Memory B cell (primary cell): ENCODE results near the gene SRP68.

Source experiments
- ATAC-seq: fragments of 150-1000 bp; cut with Tn5 transposase; 2 replicates; pipeline ENCODE4 v1.10.0; 2021; ENCODE audit warnings: low read depth, mild to moderate bottlenecking, moderate library complexity
- DNase-seq, 2 donors: peaks; one replicate each; pipeline ENCODE4 v3.0.0; 2022; ENCODE audit warnings: low spot score in 2 of 2
- H3K27ac Mint-ChIP-seq: one replicate; pipeline ENCODE4 v1.8.0; 2022; ENCODE audit warnings: mild to moderate bottlenecking, moderate library complexity, mixed read lengths
- H3K27me3 Mint-ChIP-seq: one replicate; pipeline ENCODE4 v1.8.0; 2022; ENCODE audit warnings: mixed read lengths
- H3K36me3 Mint-ChIP-seq: one replicate; pipeline ENCODE4 v1.8.0; 2022; ENCODE audit warnings: mild to moderate bottlenecking, mixed read lengths
- H3K4me1 Mint-ChIP-seq: one replicate; pipeline ENCODE4 v1.8.0; 2022; ENCODE audit warnings: mixed read lengths
- H3K4me3 Mint-ChIP-seq: one replicate; pipeline ENCODE4 v1.8.0; 2022; ENCODE audit warnings: mild to moderate bottlenecking, moderate library complexity, mixed read lengths
- H3K9me3 Mint-ChIP-seq: one replicate; pipeline ENCODE4 v1.8.0; 2022; ENCODE audit warnings: mixed read lengths

The SRP68 gene

GRCh38 chr17:76097716-76098295, 25.5 kb upstream of the SRP68 start:
- Mint-ChIP-seq H3K4me1 (peaks cover 7% of the 10 kb centered on the region), H3K4me3 (no peak overlapping the region), H3K9me3 (no peaks in the 10 kb centered on the region), H3K27me3 (no peaks in the 10 kb centered on the region), H3K27ac (no peak overlapping the region), H3K36me3 (peaks cover 28% of the 10 kb centered on the region)
- ATAC-seq (no peak), DNase-seq (no peak)

DNA sequence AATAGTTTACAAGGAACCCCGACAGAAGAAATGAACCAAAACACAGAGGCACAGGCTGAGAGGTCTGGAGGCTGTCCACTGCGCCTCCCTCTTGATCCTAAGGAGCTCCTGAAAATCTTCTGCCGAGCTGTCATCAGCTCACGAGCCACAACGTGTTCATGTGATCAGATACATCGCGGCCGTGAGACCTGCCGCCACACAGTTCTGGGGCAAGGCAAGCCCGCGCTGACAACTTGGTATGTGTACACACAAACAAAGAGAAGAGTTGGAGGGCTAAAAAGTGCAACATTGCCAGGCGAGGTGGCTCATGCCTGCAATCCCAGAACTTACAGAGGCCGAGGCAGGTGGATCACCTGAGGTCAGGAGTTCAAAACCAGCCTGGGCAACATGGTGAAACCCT, 23.6 kb upstream of the SRP68 start:
- Mint-ChIP-seq H3K9me3 (no peaks in the 10 kb centered on the region), H3K4me3 (no peak overlapping the region), H3K27ac (no peak overlapping the region), H3K36me3 (peaks cover 29% of the 10 kb centered on the region), H3K4me1 (peaks cover 5% of the 10 kb centered on the region), H3K27me3 (no peaks in the 10 kb centered on the region)
- ATAC-seq (no peak), DNase-seq (no peak)

GRCh38 chr17:76094046-76094445, 21.7 kb upstream of the SRP68 start:
- no peak for DNase-seq
- H3K27me3 Mint-ChIP-seq, result no peaks in the 10 kb centered on the region
- peaks cover 3% of the 10 kb centered on the region for H3K4me1 Mint-ChIP-seq
- H3K9me3 Mint-ChIP-seq, result no peaks in the 10 kb centered on the region
- ATAC-seq, result no peak
- H3K36me3 Mint-ChIP-seq, result peaks cover 26% of the 10 kb centered on the region
- no peak overlapping the region for H3K27ac Mint-ChIP-seq
- no peak overlapping the region for H3K4me3 Mint-ChIP-seq

GRCh38 chr17:76092526-76093413, 20.5 kb upstream of the SRP68 start:
- Mint-ChIP-seq H3K4me3 (no peak overlapping the region), H3K27me3 (no peaks in the 10 kb centered on the region), H3K36me3 (peaks cover 27% of the 10 kb centered on the region), H3K27ac (no peak overlapping the region), H3K9me3 (no peaks in the 10 kb centered on the region), H3K4me1 (peaks cover 3% of the 10 kb centered on the region)
- no peak for ATAC-seq
- DNase-seq, result no peak

- H3K4me3 Mint-ChIP-seq, result no peak overlapping the region
- no peaks in the 10 kb centered on the region for H3K27me3 Mint-ChIP-seq
- no peak for DNase-seq
- peaks cover 3% of the 10 kb centered on the region for H3K4me1 Mint-ChIP-seq
- no peak for ATAC-seq
- H3K9me3 Mint-ChIP-seq, result no peaks in the 10 kb centered on the region
- H3K27ac Mint-ChIP-seq, result no peak overlapping the region
- H3K36me3 Mint-ChIP-seq, result peaks cover 26% of the 10 kb centered on the region
These were observed 19.4 kb upstream of the SRP68 start for GRCh38 chr17:76091526-76092286.

DNA sequence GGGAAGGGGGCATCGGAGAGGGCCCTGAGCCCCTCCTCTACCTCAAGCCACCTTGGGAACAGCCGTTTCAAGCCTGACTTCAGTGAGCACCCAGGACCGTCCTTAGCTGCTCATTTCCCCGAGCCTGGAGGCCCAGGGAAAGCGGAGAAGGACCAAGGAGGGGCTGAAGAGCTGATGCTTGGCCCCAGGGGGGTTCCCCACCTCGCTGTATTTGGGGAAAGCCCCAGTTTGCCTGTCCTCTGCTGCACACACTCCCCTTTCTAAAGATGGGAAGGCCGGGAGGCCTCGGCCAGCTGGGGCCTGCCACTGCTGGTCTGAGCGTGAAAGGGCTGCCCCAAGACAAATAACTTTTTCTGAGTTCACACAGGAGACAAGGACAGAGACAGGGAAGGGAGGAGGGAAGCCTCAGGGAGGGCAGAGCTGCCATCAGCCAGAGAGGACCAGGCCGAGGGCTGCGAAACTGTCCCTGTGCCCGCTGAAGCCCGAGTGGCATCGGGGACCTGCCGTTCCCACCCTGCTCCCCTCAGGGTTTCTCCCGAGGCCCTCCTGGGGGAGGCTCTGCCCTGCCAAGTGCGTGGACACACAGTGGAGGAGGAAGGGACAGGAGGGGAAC, 18.3 kb upstream of the SRP68 start:
- peaks cover 26% of the 10 kb centered on the region for H3K36me3 Mint-ChIP-seq
- H3K27me3 Mint-ChIP-seq, result no peaks in the 10 kb centered on the region
- H3K4me3 Mint-ChIP-seq, result no peak overlapping the region
- no peaks in the 10 kb centered on the region for H3K9me3 Mint-ChIP-seq
- peaks cover 3% of the 10 kb centered on the region for H3K4me1 Mint-ChIP-seq
- H3K27ac Mint-ChIP-seq, result no peak overlapping the region
- no peak for DNase-seq
- no peak for ATAC-seq

DNA sequence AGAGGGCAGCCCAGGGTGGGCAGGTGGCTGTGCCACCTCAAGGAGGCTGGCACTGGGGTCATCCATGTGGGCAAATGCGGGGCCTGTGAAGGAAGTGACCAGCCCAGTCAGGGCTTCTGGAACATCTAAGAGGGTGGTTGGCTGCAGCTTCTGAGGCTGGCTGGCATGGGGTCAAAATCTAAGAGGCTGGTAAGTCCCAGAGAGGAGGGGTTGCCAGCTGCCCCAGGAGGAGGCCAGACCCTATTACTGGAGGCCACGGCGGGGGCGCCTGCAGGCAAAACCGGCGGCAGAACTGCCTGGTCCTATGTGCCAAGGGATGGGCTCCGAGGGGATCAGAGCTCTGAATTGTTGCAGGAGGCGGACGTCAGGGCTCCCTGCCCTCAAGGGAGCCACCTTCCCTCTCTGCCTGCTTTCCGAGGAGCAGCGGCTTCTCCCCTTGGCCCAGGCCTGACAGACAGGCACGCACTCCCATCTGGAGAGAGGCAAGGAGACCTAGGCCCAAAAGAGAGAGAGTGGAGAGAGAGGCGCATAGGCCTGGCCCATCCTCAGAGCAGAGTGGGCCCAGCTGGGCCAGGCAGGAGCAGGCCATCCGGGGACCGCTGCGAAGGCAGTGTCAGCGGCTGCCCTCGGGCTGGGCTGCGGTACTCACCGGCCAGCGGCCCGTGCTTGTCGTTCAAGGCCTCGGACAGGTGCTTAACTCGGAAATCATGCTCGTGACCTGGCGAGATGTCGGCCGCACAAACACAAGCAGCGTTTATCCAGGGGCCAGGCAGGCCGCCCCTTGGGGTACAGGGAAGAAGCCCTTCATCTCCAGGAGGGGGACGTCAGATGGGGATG, 17.6 kb upstream of the SRP68 start:
- Mint-ChIP-seq H3K27me3 (no peaks in the 10 kb centered on the region), H3K36me3 (peaks cover 25% of the 10 kb centered on the region)

DNA sequence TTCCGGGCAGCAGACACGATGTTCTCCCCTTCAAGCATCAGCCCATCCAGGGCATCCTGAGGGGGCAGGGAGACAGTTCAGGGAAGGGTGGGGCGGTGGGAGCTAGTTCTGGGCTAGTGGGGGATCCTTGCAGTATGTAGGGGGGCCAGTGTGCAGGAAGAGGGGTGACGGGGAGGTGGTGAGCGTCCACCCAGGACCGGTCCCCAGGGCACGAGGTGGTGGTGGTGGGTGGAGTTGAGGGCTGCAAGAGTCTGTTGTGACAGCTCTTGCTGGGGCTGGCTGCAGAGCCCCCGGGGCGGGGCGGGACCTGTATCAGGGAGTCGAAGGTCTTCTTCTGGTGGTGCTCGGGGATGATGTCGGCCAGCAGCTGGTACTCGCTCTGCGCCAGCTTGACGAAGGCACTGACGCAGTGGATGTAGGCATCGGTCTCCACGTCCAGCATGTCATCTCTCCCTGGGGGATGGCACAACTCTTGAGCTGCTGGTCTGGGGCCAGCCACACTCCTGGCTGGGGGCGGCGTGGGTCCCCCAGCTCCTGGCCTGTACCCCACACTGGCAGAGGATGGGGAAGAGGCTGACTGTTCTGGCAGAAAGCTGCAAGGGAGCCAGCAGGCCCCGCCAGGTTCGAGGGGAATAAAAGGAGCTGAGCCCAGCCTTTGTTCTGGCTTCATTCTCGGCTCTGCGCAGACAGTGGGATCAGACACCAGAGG, 16.7 kb upstream of the SRP68 start:
- H3K36me3 Mint-ChIP-seq, result peaks cover 30% of the 10 kb centered on the region
- H3K4me3 Mint-ChIP-seq, result no peak overlapping the region
- no peak for DNase-seq
- no peak for ATAC-seq
- no peak overlapping the region for H3K27ac Mint-ChIP-seq
- no peaks in the 10 kb centered on the region for H3K27me3 Mint-ChIP-seq
- H3K9me3 Mint-ChIP-seq, result no peaks in the 10 kb centered on the region
- H3K4me1 Mint-ChIP-seq, result peaks cover 3% of the 10 kb centered on the region

More for the DNA sequence above, 17.6 kb upstream of the SRP68 start:
- ATAC-seq (no peak), DNase-seq (no peak)
- Mint-ChIP-seq H3K4me1 (peaks cover 3% of the 10 kb centered on the region), H3K4me3 (no peak overlapping the region), H3K27ac (no peak overlapping the region), H3K9me3 (no peaks in the 10 kb centered on the region)

DNA sequence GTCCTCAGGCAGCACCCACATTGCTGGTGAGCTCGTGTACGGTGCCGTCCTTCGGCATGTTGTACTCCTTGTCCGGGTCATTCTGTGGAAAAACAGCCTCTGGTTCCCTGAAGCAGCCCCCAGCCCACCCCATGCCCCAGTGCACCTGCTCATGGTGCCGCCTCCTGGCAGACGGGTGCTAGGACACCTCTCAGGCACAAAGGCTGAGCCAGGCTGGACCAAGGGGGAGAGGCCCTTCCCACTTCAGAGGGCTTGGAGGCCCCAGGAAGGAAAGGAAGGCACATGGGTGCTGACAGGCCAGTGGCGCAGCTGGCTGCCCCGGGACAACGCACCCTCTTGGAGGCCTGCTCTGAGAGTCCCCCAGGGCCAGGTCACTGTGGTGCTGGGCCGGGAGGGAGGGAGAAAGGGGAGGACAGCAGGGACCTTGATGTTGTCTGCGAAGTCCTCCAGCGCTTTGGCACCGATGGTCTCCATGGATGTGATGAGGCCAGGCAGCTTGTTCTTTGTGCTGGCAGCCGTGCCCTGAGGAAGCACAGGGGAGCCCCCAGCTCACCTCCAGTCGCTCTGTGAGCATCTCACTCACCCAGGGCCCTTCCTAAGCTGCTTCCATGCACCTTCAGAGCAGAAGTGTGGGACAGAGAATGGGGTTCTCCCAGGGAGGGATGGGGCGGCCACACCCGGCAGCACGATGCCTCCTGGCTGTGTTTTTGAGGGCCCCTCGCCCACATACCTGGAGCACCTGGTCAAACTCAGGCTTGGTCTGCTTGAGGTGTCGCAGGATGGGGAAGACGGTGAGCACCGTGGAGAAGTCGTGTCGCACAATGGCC, 15.9 kb upstream of the SRP68 start:
- DNase-seq (no peak), ATAC-seq (no peak)
- Mint-ChIP-seq H3K27me3 (no peaks in the 10 kb centered on the region), H3K4me1 (peaks cover 3% of the 10 kb centered on the region), H3K4me3 (no peak overlapping the region), H3K36me3 (peaks cover 27% of the 10 kb centered on the region), H3K9me3 (no peaks in the 10 kb centered on the region), H3K27ac (no peak overlapping the region)

DNA sequence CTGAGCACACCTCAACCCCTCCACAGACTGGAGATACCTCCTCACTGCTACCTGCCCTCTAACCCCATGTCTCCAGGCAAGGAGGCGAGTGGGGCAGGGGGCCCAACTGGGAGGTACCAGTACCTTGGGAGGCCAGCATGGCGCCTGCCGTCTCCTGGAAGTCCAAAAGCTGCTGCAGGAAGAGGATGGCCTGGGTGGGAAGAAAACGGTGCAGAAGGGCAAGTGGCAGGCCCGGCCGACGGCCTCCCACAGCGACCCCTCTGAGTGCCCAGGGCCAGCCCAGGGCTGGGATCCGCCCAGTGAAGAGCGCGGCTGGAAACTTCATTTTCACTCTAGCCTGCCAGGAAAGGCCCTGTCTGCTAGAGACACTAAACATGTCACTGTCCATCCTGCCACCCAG, 15.2 kb upstream of the SRP68 start:
- H3K9me3 Mint-ChIP-seq, result no peaks in the 10 kb centered on the region
- peaks cover 3% of the 10 kb centered on the region for H3K4me1 Mint-ChIP-seq
- ATAC-seq (no peak), DNase-seq (no peak)
- H3K27ac Mint-ChIP-seq, result no peak overlapping the region
- H3K36me3 Mint-ChIP-seq, result peaks cover 23% of the 10 kb centered on the region
- no peak overlapping the region for H3K4me3 Mint-ChIP-seq
- no peaks in the 10 kb centered on the region for H3K27me3 Mint-ChIP-seq

DNA sequence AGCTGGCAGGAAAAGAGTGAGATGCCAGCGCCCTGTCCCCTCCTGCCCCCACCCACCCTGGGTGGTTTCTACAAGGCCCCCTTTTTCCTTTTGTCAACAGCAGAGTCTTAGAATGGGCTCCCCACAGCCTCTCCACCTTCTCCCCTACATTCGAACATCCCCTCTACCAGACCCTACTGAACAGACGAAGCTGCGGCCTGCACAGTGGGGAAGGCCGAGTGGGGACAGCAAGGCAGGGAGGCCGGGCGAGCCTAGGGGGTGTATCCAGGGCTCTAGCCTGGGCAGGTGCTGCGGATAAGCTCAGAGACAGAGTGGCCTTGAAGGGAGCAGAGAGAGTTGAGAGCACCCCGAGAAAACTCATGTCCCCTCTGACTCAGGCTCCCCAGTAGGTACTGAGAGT, 14.1 kb upstream of the SRP68 start:
- Mint-ChIP-seq H3K9me3 (no peaks in the 10 kb centered on the region), H3K27me3 (no peaks in the 10 kb centered on the region), H3K27ac (peak overlapping the region; percentile 63), H3K36me3 (peaks cover 20% of the 10 kb centered on the region), H3K4me3 (no peak overlapping the region), H3K4me1 (no peaks in the 10 kb centered on the region)
- ATAC-seq, result no peak
- no peak for DNase-seq

- Mint-ChIP-seq H3K27ac (peak overlapping the region; percentile 63), H3K27me3 (no peaks in the 10 kb centered on the region), H3K9me3 (no peaks in the 10 kb centered on the region), H3K36me3 (peaks cover 18% of the 10 kb centered on the region), H3K4me1 (no peaks in the 10 kb centered on the region), H3K4me3 (no peak overlapping the region)
- no peak for DNase-seq
- no peak for ATAC-seq
These were observed 13.5 kb upstream of the SRP68 start for GRCh38 chr17:76085731-76086366.
